ENCODE data around the gene HMOX1.
"Not testable (repeated sequence)": the region's sequence is repeated elsewhere in the genome, so short reads cannot be mapped to it uniquely, and the experiment has no call there.

The HMOX1 gene

GRCh38 chr22:35381424-35382009 lies 621 bp downstream of the HMOX1 start:
- no peak for DNase-seq

DNA sequence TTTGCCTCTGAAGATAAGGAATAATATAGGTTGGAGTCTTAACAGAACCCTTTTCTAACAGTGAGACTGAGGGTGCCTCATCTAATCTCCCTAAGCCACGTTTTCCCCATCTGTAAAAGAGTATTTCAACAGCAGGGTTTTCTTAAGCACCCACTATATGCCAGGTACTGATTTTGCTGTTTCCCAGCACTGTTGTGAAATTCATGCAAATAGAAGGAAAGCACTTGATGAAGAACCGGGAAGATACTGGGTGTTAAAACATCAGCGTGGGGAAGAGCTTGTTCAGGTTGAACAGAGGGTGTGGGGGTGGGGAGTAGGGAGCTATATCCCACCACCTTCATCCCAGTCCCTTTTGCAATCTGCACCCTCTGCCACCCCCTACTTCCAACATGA lies 2.8 kb downstream of the HMOX1 start:
- no peak for DNase-seq

- no peak for DNase-seq
These were observed 3.6 kb downstream of the HMOX1 start for GRCh38 chr22:35384527-35384926.

DNA sequence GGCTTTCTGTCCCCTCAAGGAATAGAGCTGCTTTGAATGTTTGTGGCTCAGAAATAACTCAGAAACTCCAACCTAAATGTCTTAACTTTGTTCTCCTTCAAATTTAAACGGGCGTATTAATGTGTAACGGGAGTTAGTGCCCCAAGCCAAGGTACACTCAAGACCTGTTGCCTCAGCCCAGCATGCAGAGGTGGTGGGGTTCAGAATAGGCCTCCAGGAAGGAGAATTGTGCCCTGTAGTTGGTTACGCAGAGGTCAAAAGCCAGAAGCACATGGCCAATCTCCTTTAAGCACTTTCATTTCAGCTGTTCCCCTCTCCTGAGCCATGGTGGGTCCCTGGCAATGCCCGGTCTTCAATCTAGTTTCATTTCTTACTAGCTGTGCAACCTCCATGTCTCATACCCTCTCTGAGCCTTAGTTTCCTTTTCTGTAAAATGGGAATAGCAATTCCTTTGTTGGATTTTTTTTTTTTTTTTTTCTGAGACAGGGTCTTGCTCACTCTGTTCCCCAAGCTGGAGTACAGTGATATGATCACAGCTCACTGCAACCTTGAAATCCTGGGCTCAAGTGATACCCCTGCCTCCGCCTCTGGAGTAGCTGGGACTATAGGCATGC lies 4.2 kb downstream of the HMOX1 start:
- no peak for DNase-seq

- DNase-seq: no peak
These were observed 5.9 kb downstream of the HMOX1 start for GRCh38 chr22:35386670-35387288.

GRCh38 chr22:35390933-35391332 lies 10.0 kb downstream of the HMOX1 start:
- no peak for DNase-seq

DNA sequence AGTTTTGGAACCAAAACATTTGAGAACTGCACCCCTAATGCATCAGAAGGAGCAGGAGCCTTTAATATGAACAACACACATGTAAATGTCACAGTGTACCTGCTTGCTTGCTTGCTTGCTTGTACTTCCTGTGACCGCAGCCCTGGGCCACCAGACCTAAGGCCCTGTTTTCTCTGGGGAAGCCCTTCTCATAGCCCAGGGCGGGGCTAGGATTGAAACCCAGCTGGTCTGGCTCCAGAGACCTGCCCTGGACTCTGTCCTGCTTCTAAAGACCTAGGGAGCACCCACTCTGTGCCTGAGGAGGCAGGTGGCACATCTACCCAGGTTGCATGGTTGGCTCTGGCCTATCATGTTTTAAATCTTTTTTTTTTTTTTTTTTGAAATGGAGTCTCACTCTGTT lies 11.5 kb downstream of the HMOX1 start:
- DNase-seq: no peak

DNA sequence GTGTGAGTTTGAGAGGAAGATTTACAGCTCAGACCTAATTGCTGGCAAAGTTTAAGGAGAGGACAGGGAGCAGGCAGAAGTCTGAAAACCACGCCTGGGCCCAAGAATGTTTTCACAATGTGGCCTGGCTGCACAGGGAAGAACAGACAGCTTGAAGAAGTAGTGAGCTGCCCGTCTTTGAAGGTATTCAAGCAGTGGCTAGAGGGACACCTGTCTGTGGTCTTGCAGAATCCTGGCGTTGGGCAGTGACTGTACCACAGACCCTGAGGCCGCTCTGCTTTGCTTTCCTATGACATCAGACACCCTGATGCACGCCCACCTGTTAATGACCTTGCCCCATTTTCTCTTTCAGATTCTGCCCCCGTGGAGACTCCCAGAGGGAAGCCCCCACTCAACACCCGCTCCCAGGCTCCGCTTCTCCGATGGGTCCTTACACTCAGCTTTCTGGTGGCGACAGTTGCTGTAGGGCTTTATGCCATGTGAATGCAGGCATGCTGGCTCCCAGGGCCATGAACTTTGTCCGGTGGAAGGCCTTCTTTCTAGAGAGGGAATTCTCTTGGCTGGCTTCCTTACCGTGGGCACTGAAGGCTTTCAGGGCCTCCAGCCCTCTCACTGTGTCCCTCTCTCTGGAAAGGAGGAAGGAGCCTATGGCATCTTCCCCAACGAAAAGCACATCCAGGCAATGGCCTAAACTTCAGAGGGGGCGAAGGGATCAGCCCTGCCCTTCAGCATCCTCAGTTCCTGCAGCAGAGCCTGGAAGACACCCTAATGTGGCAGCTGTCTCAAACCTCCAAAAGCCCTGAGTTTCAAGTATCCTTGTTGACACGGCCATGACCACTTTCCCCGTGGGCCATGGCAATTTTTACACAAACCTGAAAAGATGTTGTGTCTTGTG lies 12.5 kb downstream of the HMOX1 start:
- DNase-seq: no peak

DNA sequence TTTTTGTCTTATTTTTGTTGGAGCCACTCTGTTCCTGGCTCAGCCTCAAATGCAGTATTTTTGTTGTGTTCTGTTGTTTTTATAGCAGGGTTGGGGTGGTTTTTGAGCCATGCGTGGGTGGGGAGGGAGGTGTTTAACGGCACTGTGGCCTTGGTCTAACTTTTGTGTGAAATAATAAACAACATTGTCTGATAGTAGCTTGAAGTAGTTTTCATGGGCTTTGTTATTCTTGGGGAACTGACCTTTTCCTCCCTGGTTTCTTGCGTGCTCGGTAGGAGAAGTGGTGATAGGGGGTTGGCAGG lies 13.1 kb downstream of the HMOX1 start:
- no peak for DNase-seq

- DNase-seq: no peak
These were observed 14.1 kb downstream of the HMOX1 start for GRCh38 chr22:35394810-35395563.

- DNase-seq: not testable (repeated sequence)
These were observed 15.7 kb downstream of the HMOX1 start for GRCh38 chr22:35396622-35397021.

GRCh38 chr22:35397095-35397904 lies 16.4 kb downstream of the HMOX1 start:
- DNase-seq: no peak

DNA sequence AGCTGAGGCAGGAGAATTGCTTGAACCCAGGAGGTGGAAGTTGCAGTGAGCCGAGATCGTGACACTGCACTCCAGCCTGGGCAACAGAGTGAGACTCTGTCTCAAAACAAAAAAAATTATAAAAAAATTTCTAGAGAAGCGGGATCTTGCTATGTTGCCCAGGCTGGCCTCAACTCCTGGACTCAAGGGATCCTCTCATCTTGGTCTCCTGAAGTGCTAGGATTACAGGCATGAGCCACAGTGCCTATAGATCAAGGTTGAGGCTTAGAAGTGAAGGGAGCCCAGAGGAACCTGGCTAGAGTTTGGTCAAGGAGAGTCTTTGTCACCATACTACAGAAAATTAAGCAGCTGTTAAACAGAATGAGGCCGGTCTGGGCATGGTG lies 17.7 kb downstream of the HMOX1 start:
- DNase-seq: no peak

DNA sequence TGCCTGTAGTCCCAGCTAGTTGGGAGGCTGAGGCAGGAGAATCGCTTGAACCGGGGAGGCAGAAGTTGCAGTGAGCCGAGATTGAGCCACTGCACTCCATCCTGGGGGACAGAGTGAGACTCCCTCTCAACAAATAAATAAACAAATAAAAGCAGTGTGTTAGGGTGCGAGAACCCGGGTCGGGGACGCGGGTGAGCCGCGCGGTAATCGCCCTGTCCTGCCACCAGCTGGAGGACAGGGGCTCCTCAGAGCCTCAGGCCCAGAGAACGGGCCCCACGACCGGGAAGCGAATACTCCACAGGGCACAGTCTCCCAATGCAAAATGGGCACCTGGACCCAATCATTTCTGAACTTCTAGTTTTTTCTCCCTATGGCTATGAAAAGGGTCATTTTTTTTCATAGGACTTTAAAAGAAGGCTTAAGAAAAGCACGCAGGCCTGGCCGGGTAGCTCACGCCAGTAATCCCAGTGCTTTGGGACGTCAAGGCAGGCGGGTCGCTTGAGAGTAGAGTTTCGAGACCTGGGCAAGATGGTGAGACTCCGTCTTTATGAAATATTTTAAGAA lies 18.3 kb downstream of the HMOX1 start:
- DNase-seq: no peak

DNA sequence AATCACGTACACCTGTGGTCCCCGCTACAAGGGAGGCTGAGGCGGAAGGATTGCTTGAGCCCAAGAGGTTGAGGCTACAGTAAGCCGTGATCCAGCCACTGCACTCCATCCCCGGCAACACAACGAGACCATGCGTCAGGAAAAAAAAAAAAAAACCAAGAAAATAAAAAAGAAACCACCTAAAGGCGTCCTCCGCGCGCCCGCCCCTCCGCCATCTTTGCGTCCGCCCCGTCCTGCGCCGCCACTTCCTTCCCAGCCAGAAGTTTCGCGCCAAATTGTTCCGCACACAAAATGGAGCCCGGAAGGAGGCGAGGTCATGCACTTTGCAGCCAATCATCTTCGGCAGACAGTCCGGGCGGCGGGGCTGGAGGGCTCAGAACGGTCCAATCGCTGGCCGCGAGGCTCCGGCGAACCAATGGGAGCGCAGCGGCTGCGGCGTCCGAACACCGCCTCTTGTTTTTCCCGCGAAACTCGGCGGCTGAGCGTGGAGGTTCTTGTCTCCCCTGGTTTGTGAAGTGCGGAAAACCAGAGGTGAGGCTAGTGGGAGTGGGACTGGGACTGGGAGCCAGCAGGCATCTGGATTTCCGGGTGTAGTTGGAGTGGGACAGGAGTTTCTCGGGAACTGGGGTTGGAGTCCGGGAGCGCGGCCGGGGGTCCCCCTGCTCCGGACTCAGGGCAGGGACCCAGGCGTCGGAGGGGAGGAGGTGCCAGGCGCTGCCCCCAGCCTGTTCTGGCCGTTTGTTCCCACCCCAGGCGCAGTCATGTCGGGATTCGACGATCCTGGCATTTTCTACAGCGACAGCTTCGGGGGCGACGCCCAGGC lies 19.0 kb downstream of the HMOX1 start, which contains the start of gene MCM5:
Gene MCM5, plus strand, starts transcription at position 463 of the 823 bp plus-strand sequence. Its CDS starts 299 bp downstream, at position 762.
- peak; percentile 93 to 94 for DNase-seq

- DNase-seq: no peak
These were observed 19.6 kb downstream of the HMOX1 start for GRCh38 chr22:35400501-35400790.

DNA sequence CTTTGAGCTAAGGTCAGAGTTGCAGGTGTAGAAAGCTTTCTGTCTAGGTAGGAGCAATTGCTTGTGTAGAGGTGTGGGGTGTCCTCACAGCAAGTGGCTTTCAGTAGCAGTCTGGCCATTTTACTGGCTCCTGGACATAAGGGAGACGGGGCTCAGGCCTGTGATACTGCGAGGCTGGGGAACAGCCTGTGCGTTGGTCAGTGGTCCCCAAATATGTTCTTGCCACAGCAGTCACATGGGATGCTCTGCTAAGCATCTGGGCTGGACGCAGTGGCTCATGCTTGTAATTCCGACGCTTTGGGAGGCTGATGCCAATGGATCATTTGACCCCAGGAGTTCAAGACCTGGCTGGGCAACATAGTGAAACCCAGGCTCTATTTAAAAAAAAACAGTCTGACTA lies 21.0 kb downstream of the HMOX1 start:
- no peak for DNase-seq

- DNase-seq: no peak
These were observed 22.5 kb downstream of the HMOX1 start for GRCh38 chr22:35403356-35403755.

GRCh38 chr22:35404176-35404575 lies 23.3 kb downstream of the HMOX1 start:
- no peak for DNase-seq

GRCh38 chr22:35406443-35406842 lies 25.5 kb downstream of the HMOX1 start:
- no peak for DNase-seq

- no peak for DNase-seq
These were observed 26.5 kb downstream of the HMOX1 start for GRCh38 chr22:35407362-35407761.

All from hippocampal formation (tissue), 2 donors.